Amniotic epithelial cell (primary cell): ENCODE results near the gene BLNK.
"Not testable (repeated sequence)": the region's sequence is repeated elsewhere in the genome, so short reads cannot be mapped to it uniquely, and the experiment has no call there.

Experiments
- DNase-seq: peaks from one replicate; pipeline ENCODE4 v3.0.0-alpha.2; 2010; ENCODE audit warnings: low read depth

BLNK gene

GRCh38 chr10:96225119-96225518 lies 46.2 kb downstream of the BLNK start:
- DNase-seq: no peak

- DNase-seq: no peak
These were observed 48.5 kb downstream of the BLNK start for GRCh38 chr10:96222908-96223307.

DNA sequence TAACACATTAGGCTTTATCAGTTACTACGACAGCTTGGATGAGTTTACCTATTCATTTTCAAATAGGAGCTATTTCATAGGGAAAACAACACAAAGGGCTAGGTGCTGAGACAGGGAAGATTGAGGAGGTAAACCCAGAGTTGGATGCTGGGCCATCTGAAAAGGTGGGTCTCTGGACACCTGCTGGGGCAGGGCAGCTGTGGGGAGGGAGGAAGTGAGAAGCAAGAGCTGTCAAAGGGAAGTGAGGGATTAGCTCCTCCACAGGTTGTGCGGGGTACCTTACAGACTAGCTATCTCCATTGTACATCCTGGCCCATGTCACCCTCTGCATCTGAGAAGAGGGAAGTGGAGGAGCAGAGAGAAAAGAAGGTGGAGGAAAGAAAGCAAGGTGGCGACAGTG lies 48.9 kb downstream of the BLNK start:
- DNase-seq: no peak

GRCh38 chr10:96218826-96219225 lies 52.5 kb downstream of the BLNK start:
- DNase-seq: no peak

DNA sequence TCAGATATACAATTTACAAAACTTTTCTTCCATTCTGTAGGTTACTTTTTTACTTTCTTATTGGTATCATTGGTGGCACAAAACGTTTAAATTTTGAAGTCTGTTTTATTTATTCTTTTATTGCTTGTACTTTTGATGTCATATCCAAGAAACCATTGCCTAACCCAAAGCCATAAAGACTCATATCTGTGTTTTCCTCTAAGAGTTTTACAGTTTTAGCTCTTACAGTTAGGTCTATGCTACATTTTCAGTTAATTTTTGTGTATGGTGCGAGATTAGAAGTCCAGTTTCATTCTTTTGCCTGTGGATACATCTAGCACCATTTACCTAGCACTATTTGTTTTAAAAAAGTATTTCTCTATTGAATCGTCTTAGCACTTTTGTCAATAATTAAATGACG lies 53.7 kb downstream of the BLNK start:
- no peak for DNase-seq

- DNase-seq: no peak
These were observed 54.6 kb downstream of the BLNK start for GRCh38 chr10:96216775-96217174.

DNA sequence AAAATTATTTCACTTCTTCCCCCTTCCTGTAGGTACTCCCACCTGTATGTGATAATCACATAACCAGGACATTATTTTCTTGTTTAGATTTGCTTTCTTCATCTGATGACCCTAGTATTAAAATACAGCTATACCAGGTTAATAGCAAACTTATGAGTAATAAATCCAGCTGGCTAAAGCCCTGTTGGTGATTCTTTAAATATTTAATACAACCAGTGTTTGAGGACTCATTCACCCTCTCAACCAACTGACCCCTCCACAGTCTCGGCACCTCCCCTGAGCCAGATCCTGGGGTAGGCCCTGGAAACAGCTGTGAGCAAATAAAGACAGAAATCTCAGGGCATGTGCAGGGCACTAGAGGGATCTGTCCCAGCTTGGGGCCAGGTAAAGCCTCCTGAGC lies 58.5 kb downstream of the BLNK start:
- no peak for DNase-seq

DNA sequence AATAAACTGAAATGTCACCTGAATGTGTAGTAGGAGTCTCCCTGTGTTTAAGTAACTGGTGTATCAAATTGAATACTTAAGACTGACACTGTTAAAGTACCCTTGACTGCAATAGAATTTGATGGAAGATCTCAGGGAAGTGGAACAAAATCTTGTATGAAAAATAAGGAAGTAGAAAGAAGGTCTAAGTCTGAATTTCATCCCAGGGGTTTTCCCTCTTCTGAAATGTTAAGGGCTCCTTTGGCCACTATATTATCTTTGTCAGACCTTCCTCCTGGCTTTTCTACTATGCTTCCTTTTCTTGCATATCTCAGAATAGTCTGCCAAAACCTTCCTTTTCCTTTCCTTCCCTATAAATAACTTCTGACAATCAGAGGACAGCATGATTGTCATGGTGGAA lies 59.6 kb downstream of the BLNK start:
- no peak for DNase-seq

- no peak for DNase-seq
These were observed 62.4 kb downstream of the BLNK start for GRCh38 chr10:96208946-96209345.

DNA sequence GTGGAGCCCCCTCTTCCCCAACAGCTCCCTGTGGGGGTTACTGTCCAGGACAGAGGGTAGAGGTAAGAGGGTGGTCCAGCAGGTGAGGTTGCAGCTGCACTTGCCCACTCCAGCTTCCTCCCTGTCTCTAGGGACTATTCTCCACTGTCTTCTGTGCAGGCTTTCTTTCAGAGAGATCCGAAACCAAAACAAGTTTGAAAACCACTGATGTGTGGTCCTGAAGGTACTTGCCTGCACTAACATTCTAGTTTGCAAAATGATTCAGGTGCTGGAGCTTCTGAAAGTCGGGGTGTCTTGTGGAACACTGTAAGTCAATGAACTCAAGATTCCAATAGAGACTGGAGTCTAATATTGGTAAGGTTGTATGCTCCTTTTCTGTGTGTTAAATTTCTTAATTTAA lies 63.1 kb downstream of the BLNK start:
- DNase-seq: no peak

- DNase-seq: no peak
These were observed 65.8 kb downstream of the BLNK start for GRCh38 chr10:96205580-96205979.

DNA sequence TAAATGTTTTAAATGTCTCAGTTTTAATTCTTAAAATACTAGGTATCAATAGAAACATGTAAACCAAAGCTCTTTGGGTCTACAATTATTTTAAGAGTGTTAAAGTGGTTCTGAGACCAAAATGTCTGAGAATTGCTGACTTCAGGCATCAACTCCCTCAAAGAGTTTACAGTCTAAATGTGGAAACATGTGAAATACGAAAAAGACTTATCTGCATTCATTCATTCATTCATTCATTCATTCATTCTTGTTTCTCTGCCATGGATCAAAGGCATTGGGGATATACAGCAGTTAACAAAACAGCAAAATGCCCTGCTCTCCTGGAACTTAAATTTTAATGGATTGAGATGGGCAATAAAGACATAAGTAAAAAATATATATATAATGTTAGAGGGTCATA lies 69.8 kb downstream of the BLNK start:
- DNase-seq: no peak

DNA sequence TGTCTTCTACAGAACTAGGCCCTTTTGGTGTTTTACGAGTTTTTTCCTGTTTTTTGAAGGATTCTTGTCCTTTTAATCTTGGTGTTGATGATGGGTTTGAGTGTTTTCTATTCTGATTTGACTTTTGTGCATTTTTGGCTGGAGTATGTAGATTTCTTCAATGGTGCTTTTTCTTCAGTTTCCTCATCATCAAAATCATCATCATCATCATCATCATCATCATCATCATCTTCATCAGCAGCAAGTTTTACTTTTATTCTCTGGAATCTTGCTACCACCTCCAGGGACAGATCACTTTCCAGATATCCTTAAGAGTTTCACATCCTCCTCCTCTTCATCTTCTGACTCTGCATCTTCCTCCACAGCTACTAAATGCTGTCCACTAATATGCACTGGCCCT lies 81.9 kb downstream of the BLNK start:
- DNase-seq: not testable (repeated sequence)

DNA sequence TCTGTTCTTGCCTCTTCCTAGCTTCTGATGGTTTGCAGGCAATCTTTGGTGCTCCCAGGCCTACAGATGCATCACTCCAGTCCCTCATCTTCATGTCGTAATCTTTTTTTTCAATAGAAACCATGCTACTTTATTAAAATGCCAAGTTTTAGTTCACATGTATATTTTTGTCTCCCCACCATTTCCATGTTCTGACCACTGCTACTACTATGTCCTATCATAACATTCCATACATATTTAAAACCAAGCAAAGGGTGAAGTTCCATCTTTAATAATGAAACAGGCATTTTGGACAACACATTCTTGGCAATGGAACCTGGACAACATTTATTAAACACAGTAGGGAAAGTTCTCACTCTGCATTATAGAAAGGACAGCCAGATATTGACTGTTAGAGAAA lies 82.5 kb downstream of the BLNK start:
- DNase-seq: no peak

- no peak for DNase-seq
These were observed 82.9 kb downstream of the BLNK start for GRCh38 chr10:96188421-96188820.

DNA sequence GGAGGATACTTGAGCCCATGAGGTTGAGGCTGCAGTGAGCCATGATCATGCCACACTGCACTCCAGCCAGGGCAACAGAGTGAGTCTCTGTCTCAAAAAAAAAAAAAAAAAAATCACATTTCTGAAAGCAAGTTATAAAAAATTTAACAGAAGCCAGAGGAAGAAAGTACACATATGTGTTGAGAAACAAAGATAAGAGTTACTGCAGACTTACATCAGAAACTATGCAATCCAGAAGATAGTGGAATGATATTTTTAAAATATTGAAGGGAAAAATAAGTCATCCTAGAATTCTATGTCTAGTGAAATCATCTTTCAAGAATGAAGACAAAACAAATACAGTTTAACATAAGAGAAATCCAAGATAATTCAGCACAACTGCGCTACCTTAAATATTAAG lies 94.4 kb downstream of the BLNK start:
- DNase-seq: no peak

DNA sequence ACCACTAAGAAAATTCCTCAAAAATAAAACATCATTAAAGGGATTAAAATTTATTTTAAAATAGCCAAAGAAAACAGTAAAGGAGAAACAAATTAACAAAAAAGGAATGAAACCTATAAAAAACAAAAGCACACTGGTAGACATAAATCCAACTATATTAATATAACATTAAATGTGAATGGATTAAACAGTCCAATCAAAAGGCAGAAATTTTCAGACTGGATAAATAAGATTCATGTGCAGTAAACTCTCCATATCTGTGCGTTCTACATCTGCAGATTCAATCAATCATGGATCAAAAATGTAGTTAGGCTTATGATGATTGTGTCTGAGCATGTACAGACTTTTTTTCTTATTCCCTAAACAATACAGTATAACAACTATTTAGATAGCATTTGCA lies 98.7 kb downstream of the BLNK start:
- DNase-seq: no peak

GRCh38 chr10:96170230-96170629 lies 101.1 kb downstream of the BLNK start:
- no peak for DNase-seq

GRCh38 chr10:96168546-96168945 lies 102.8 kb downstream of the BLNK start:
- DNase-seq: no peak

- DNase-seq: no peak
These were observed 105.6 kb downstream of the BLNK start for GRCh38 chr10:96165726-96166125.

- no peak for DNase-seq
These were observed 118.3 kb downstream of the BLNK start for GRCh38 chr10:96153070-96153469.

GRCh38 chr10:96152437-96152836 lies 118.9 kb downstream of the BLNK start:
- no peak for DNase-seq
